GM12878 (cell line): ENCODE measurements around the gene PREX1. TPM values are rescaled to one million over a fixed set of nuclear protein-coding genes. Genes with fewer than 3 reads are reported as not detected.

Experiments
- ATAC-seq: fragments of 200-7000 bp; cut with Tn5 transposase; 3 replicates; pipeline ENCODE4 v1.9.1; 2020; ENCODE audit warnings: mild to moderate bottlenecking, moderate library complexity
- BruUV-seq: library from RNA; stranded (reverse); fragments of 400-500 nt; replicated peaks from 2 replicates; lab custom pipeline; 2021; lab: Mats Ljungman, UMichigan
- CTCF ChIA-PET: fragments of 300-600 bp; sonication (Branson Sonifier 250); formaldehyde crosslinking; extraction: SDS; loops from one replicate; lab custom pipeline; 2021; ENCODE audit warnings: inconsistent platforms; lab: Yijun Ruan, JAX
- POLR2A ChIA-PET: fragments of 350-600 bp; formaldehyde crosslinking; extraction: SDS; loops from one replicate; lab custom pipeline; 2021; ENCODE audit warnings: inconsistent platforms; lab: Charles Lee
- RAD21 ChIA-PET: fragments of 300-600 bp; sonication (Branson Sonifier 250); formaldehyde crosslinking; loops from one replicate; lab custom pipeline; 2023; ENCODE audit warnings: antibody characterized with exemption; ENCODE audit not compliant: unreplicated experiment; lab: Charles Lee
- SMC1A ChIA-PET: fragments of 300-600 bp; sonication (Branson Sonifier 250); formaldehyde crosslinking; loops from one replicate; lab custom pipeline; 2023; ENCODE audit not compliant: unreplicated experiment, uncharacterized antibody; lab: Charles Lee
- DNase-seq: peaks from one replicate; pipeline ENCODE4 v3.0.0-alpha.2; 2011; ENCODE audit warnings: low read depth, low spot score
- FAIRE-seq: peaks from 3 replicates; lab custom pipeline; 2011; peaks lifted over from hg19 to GRCh38; lab: Jason Lieb, UNC
- H2AFZ ChIP-seq: 2 replicates; pipeline ENCODE4 v1.6.0; 2011; ENCODE audit warnings: low read depth, low read length, control low read depth; ENCODE audit not compliant: control insufficient read depth
- H3K27ac ChIP-seq: 2 replicates; pipeline ENCODE4 v1.5.1; 2011; ENCODE audit warnings: control low read depth; ENCODE audit not compliant: control insufficient read depth, insufficient read depth
- H3K27me3 ChIP-seq, 2 experiments: replicated peaks in 1 of 2; 2 replicates each; pipeline versions ENCODE4 v1.6.0 to v1.6.1; 2011; ENCODE audit warnings: low read length in 1 of 2; ENCODE audit not compliant: control insufficient read depth in 2 of 2, insufficient read depth in 2 of 2
- H3K36me3 ChIP-seq, 2 experiments: 2 replicates each; pipeline ENCODE4 v1.5.1; 2011; ENCODE audit warnings: low read length in 1 of 2; ENCODE audit not compliant: control insufficient read depth in 2 of 2, insufficient read depth in 2 of 2
- H3K4me1 ChIP-seq: 2 replicates; pipeline ENCODE4 v1.6.1; 2011; ENCODE audit warnings: mild to moderate bottlenecking, low read length, moderate library complexity, mixed read lengths; ENCODE audit not compliant: control insufficient read depth, insufficient read depth
- H3K4me2 ChIP-seq: 2 replicates; pipeline ENCODE4 v1.6.0; 2011; ENCODE audit warnings: control low read depth; ENCODE audit not compliant: control insufficient read depth, insufficient read depth
- H3K4me3 ChIP-seq: fragments of 200-600 bp; sonication (generic); 2 replicates; pipeline ENCODE4 v1.5.1; 2016
- H3K79me2 ChIP-seq: 2 replicates; pipeline ENCODE4 v1.6.0; 2011; ENCODE audit warnings: low read length; ENCODE audit not compliant: control insufficient read depth, insufficient read depth
- H3K9ac ChIP-seq: 2 replicates; pipeline ENCODE4 v1.8.0; 2011; ENCODE audit warnings: low read length, control low read depth, mixed read lengths; ENCODE audit not compliant: control insufficient read depth, insufficient read depth
- H3K9me3 ChIP-seq: replicated peaks from 3 replicates; pipeline ENCODE4 v1.5.1; 2011; ENCODE audit warnings: mild to moderate bottlenecking, low read length; ENCODE audit not compliant: control insufficient read depth, insufficient read depth
- H4K20me1 ChIP-seq: 2 replicates; pipeline ENCODE4 v1.6.0; 2011; ENCODE audit not compliant: control insufficient read depth, insufficient read depth
- BCL11A ChIP-seq: IDR thresholded peaks from 2 replicates; pipeline ENCODE4 v1.6.1; 2011; ENCODE audit warnings: low read depth, low read length
- WGBS: methylation state at CpG from one replicate; pipeline ENCODE4 v1.1.6; 2016; ENCODE audit warnings: low lambda C conversion rate; ENCODE audit not compliant: insufficient replicate concordance, insufficient coverage; ENCODE audit errors: missing lambda C conversion rate; 5-methylcytosine and 5-hydroxymethylcytosine counted together
- in situ Hi-C: fragments of 300-500 bp; cut with MboI; formaldehyde crosslinking; loops from 9 replicates; pipeline ENCODE4 v1.14.3; 2018; ENCODE audit warnings: mixed read lengths
- intact Hi-C: fragments of 100-400 bp; cut with micrococcal nuclease; formaldehyde crosslinking; loops from one replicate; pipeline ENCODE4 v1.14.2; 2022; ENCODE audit not compliant: unreplicated experiment
- polyA plus RNA-seq, 11 experiments: library from polyadenylated mRNA; depleted of rRNA in 4 of 11; unstranded in 6 of 11; stranded (reverse) in 5 of 11; fragments of >200 nt; fragmentation: Nextera tagmentation in 4 of 11; fragmentation: Illumina TruSeq in 1 of 11; extraction: Ambion mirVana in 4 of 11; extraction: Trizol in 1 of 11; gene quantifications; 1 replicate in 1 of 11; 2 replicates in 10 of 11; pipeline versions ENCODE4 v1.2.1 to v1.2.3, GENCODE V29; 2011 to 2016; ENCODE audit warnings: inconsistent platforms in 2 of 11, missing spikeins in 2 of 11, low read depth in 1 of 11
- total RNA-seq, 4 experiments: library from RNA; depleted of rRNA in 3 of 4; stranded (reverse); fragments of >200 nt in 3 of 4; fragmentation: Illumina TruSeq in 1 of 4; extraction: Trizol in 1 of 4; gene quantifications; 2 replicates each; pipeline versions ENCODE4 v1.2.1 to v1.2.3, GENCODE V29; 2013 to 2021
- TF ChIP-seq, protein P1 (sequence below): IDR thresholded peaks from 2 replicates; pipeline ENCODE4 v1.6.1; 2012; ENCODE audit warnings: improper control_type of control experiment, low read depth, low read length; ENCODE audit not compliant: insufficient replicate concordance

The PREX1 gene
- total and polyA plus RNA-seq, 10 of the 15 experiments (the other 5 are each of a cell fraction or from before 2014, with no cell fraction given), result 2.6 to 114 (median 38.9) TPM

DNA sequence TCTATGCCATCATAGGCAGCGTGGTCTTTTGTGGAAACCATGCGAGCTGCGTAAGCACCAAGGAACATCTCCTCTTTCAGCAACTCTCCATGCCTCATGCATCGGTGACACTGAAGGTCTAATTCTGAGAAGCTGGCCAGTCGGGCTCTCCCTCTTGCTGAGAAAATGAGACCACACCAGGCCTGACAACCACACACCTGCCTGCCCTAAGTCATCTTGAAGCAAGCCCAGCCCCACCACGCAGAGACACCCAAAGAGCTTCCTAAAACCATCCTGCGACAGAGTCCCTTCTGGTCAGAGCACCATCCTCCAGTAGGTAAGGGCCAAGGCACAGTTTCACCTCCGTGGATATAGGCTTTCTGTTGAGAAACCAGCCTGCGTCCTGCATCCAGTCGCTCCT, 26.6 kb downstream of the PREX1 start (continued):
- TF ChIP-seq, protein P1, sequence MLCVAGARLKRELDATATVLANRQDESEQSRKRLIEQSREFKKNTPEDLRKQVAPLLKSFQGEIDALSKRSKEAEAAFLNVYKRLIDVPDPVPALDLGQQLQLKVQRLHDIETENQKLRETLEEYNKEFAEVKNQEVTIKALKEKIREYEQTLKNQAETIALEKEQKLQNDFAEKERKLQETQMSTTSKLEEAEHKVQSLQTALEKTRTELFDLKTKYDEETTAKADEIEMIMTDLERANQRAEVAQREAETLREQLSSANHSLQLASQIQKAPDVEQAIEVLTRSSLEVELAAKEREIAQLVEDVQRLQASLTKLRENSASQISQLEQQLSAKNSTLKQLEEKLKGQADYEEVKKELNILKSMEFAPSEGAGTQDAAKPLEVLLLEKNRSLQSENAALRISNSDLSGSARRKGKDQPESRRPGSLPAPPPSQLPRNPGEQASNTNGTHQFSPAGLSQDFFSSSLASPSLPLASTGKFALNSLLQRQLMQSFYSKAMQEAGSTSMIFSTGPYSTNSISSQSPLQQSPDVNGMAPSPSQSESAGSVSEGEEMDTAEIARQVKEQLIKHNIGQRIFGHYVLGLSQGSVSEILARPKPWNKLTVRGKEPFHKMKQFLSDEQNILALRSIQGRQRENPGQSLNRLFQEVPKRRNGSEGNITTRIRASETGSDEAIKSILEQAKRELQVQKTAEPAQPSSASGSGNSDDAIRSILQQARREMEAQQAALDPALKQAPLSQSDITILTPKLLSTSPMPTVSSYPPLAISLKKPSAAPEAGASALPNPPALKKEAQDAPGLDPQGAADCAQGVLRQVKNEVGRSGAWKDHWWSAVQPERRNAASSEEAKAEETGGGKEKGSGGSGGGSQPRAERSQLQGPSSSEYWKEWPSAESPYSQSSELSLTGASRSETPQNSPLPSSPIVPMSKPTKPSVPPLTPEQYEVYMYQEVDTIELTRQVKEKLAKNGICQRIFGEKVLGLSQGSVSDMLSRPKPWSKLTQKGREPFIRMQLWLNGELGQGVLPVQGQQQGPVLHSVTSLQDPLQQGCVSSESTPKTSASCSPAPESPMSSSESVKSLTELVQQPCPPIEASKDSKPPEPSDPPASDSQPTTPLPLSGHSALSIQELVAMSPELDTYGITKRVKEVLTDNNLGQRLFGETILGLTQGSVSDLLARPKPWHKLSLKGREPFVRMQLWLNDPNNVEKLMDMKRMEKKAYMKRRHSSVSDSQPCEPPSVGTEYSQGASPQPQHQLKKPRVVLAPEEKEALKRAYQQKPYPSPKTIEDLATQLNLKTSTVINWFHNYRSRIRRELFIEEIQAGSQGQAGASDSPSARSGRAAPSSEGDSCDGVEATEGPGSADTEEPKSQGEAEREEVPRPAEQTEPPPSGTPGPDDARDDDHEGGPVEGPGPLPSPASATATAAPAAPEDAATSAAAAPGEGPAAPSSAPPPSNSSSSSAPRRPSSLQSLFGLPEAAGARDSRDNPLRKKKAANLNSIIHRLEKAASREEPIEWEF, result no peak

DNA sequence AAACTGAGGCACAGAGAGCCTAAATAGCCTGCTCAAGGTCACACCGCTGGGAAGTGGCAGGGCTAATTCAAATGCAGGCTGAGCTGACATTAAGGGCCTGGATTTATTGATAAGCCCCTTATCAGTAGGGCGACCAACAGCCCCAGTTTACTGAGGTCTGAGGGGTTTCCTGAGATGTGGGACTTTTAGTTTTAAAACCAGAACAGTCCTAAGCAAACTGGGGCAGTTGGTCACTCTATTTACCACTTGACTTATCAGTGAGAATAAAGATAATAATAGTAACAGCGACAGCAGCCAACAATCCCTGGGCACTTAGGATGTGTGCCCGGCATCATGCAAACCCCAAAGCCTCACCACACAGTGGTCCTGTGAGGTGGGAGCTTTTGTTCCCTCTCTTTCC, 27.6 kb downstream of the PREX1 start:
- H3K79me2 ChIP-seq, result peaks cover 94% of the 10 kb centered on the region

More for the DNA sequence above, 27.6 kb downstream of the PREX1 start:
- Histone ChIP-seq H3K9me3 (no peaks in the 10 kb centered on the region; the same call in 2 of the 3 replicates), H3K9ac (no peak overlapping the region), H3K27ac (no peak overlapping the region), H3K4me2 (no peak overlapping the region)
- intact Hi-C loops, result no loop called here
- POLR2A ChIA-PET, result no interaction called here
- no peak for FAIRE-seq
- WGBS, result 83% methylated on average over 4 of the region's 4 CpGs
- no peak for TF ChIP-seq BCL11A
- TF ChIP-seq, all 136 proteins: peak for 0
- Histone ChIP-seq H2AFZ (no peak overlapping the region), H3K4me3 (no peak overlapping the region), H3K36me3 (peaks cover 5 to 16% of the 10 kb centered on the region in 2 experiments; a peak in 3 of 4 replicates), H4K20me1 (peaks cover 6% of the 10 kb centered on the region), H3K4me1 (peaks cover 47% of the 10 kb centered on the region), H3K27me3 (no peaks in the 10 kb centered on the region)
- ChIA-PET SMC1A (interaction anchor here (0.7 to 2.6 kb wide), 9 partner anchors 11 to 89 kb away, joined by 3 to 10 read pairs (median 3); no protein-coding TSS in a partner anchor), CTCF (interaction anchor here (0.7 to 1.3 kb wide), 3 partner anchors 9 to 27 kb away, joined by 3 read pairs; no protein-coding TSS in a partner anchor), RAD21 (interaction anchor here (1.0 to 1.5 kb wide), 3 partner anchors 11 to 142 kb away, joined by 3 to 4 read pairs (median 4); no protein-coding TSS in a partner anchor)
- ATAC-seq, result no peak
- in situ Hi-C loops, result no loop called here
- no TSS peak for BruUV-seq
- no peak for DNase-seq
